B cell (primary cell): ENCODE measurements around the gene LMO1. TPM values are rescaled to one million over a fixed set of nuclear protein-coding genes. Genes with fewer than 3 reads are reported as not detected.

Experiments used
- ATAC-seq: fragments of 200-7000 bp; cut with Tn5 transposase; one replicate; pipeline ENCODE4 v1.10.0; 2021; ENCODE audit warnings: low read depth, mild to moderate bottlenecking, moderate number of reproducible peaks, moderate library complexity
- CTCF ChIA-PET: fragments of 350-600 bp; sonication (Branson Sonifier 250); formaldehyde crosslinking; loops from one replicate; lab custom pipeline; 2021; ENCODE audit warnings: antibody characterized with exemption, inconsistent platforms; lab: Charles Lee
- POLR2A ChIA-PET: fragments of 350-600 bp; sonication (Branson Sonifier 250); formaldehyde crosslinking; loops from one replicate; lab custom pipeline; 2021; ENCODE audit warnings: antibody characterized with exemption; lab: Charles Lee
- DNase-seq: peaks from one replicate; pipeline ENCODE4 v3.0.0; 2013
- H2AFZ ChIP-seq: 2 replicates; pipeline ENCODE4 v1.6.1; 2012; ENCODE audit warnings: mild to moderate bottlenecking, low read depth, low read length; ENCODE audit not compliant: insufficient read depth, poor library complexity, severe bottlenecking
- H3K27ac ChIP-seq, 2 donors: 1 replicate in 1 of 2; 2 replicates in 1 of 2; pipeline ENCODE4 v1.5.1; 2012 to 2013; ENCODE audit warnings: low read length in 2 of 2, mild to moderate bottlenecking in 2 of 2, moderate library complexity in 1 of 2
- H3K27me3 ChIP-seq, 4 experiments: fragments of 200-600 bp in 1 of 4; sonication (generic) in 1 of 4; replicated peaks in 1 of 4; 1 replicate in 2 of 4; 2 replicates in 2 of 4; pipeline versions ENCODE4 v1.6.1 to v1.7.0; 2013 to 2016; ENCODE audit warnings: low read length in 3 of 4, mild to moderate bottlenecking in 2 of 4, mixed read lengths in 1 of 4, moderate library complexity in 1 of 4; ENCODE audit not compliant: insufficient read depth in 4 of 4, control insufficient read depth in 3 of 4; ENCODE audit errors: control extremely low read depth in 1 of 4
- H3K36me3 ChIP-seq, 2 experiments: replicated peaks in 1 of 2; 1 replicate in 1 of 2; 2 replicates in 1 of 2; pipeline versions ENCODE4 v1.6.1 to v1.7.1; 2013; ENCODE audit warnings: low read length in 1 of 2; ENCODE audit not compliant: insufficient read depth in 2 of 2, control insufficient read depth in 1 of 2; ENCODE audit errors: control extremely low read depth in 1 of 2, extremely low read depth in 1 of 2
- H3K4me1 ChIP-seq, 2 donors: fragments of 200-600 bp in 1 of 2; sonication (generic) in 1 of 2; 1 replicate in 1 of 2; 2 replicates in 1 of 2; pipeline versions ENCODE4 v1.5.1 to v1.6.1; 2013 to 2017; ENCODE audit warnings: low read length in 2 of 2; ENCODE audit not compliant: control insufficient read depth in 2 of 2, insufficient read depth in 2 of 2
- H3K4me2 ChIP-seq: replicated peaks from 2 replicates; pipeline ENCODE3; 2012; ENCODE audit warnings: mild to moderate bottlenecking, low read depth, low read length; ENCODE audit not compliant: poor library complexity, severe bottlenecking
- H3K4me3 ChIP-seq, 5 experiments: fragments of 200-600 bp in 1 of 5; sonication (generic) in 1 of 5; 1 replicate in 3 of 5; 2 replicates in 2 of 5; pipeline versions ENCODE4 v1.5.1 to v1.7.0; 2011 to 2016; ENCODE audit warnings: low read length in 4 of 5, mild to moderate bottlenecking in 4 of 5, low read depth in 2 of 5, control low read depth in 1 of 5, moderate library complexity in 1 of 5; ENCODE audit not compliant: insufficient read depth in 1 of 5; ENCODE audit errors: control extremely low read depth in 1 of 5, extremely low read depth in 1 of 5
- H3K79me2 ChIP-seq: fragments of 200-600 bp; sonication (generic); one replicate; pipeline ENCODE4 v1.6.0; 2016; ENCODE audit warnings: low read length; ENCODE audit not compliant: control insufficient read depth, insufficient read depth
- H3K9ac ChIP-seq: fragments of 200-600 bp; sonication (generic); 2 replicates; pipeline ENCODE4 v1.6.1; 2017; ENCODE audit warnings: mild to moderate bottlenecking, low read length, moderate library complexity
- H3K9me3 ChIP-seq, 3 donors: one replicate each; pipeline versions ENCODE4 v1.6.1 to v1.7.1; 2013; ENCODE audit warnings: low read length in 2 of 3; ENCODE audit not compliant: control insufficient read depth in 2 of 3, insufficient read depth in 1 of 3; ENCODE audit errors: control extremely low read depth in 1 of 3
- H4K20me1 ChIP-seq: 2 replicates; pipeline ENCODE4 v1.6.0; 2012; ENCODE audit warnings: mild to moderate bottlenecking, low read length; ENCODE audit not compliant: insufficient read depth, control insufficient read depth, poor library complexity, severe bottlenecking
- H3K27ac Mint-ChIP-seq: one replicate; pipeline ENCODE4 v1.8.0; 2021; ENCODE audit warnings: mixed read lengths
- H3K27me3 Mint-ChIP-seq: one replicate; pipeline ENCODE4 v1.8.0; 2021; ENCODE audit warnings: mixed read lengths
- H3K4me1 Mint-ChIP-seq: one replicate; pipeline ENCODE4 v1.8.0; 2021; ENCODE audit warnings: mixed read lengths
- H3K4me3 Mint-ChIP-seq: one replicate; pipeline ENCODE4 v1.8.0; 2021; ENCODE audit warnings: mixed read lengths
- H3K9me3 Mint-ChIP-seq: one replicate; pipeline ENCODE4 v1.8.0; 2022; ENCODE audit warnings: mixed read lengths; ENCODE audit not compliant: insufficient read depth
- EZH2 ChIP-seq: IDR thresholded peaks from 2 replicates; pipeline ENCODE4 v1.6.1; 2012; ENCODE audit warnings: borderline replicate concordance, low read depth, mild to moderate bottlenecking, moderate library complexity, low read length; ENCODE audit not compliant: insufficient read depth, poor library complexity, severe bottlenecking
- WGBS: methylation state at CpG from one replicate; pipeline ENCODE4 v1.1.5; 2013; ENCODE audit warnings: missing lambda C conversion rate; ENCODE audit not compliant: insufficient coverage; 5-methylcytosine and 5-hydroxymethylcytosine counted together
- intact Hi-C: fragments of 100-400 bp; cut with micrococcal nuclease; formaldehyde crosslinking; loops from one replicate; pipeline ENCODE4 v1.10.0; 2022
- polyA plus RNA-seq: library from polyadenylated mRNA; depleted of rRNA; stranded (reverse); fragments of >200 nt; gene quantifications from 2 replicates; pipeline ENCODE4 v1.2.3, GENCODE V29; 2012
- total RNA-seq, 2 donors: library from RNA; stranded (reverse); fragments of 120-200 nt in 1 of 2; gene quantifications; 1 replicate in 1 of 2; 2 replicates in 1 of 2; pipeline versions ENCODE4 v1.2.3 to v1.2.4, GENCODE V29; 2013 to 2022
- TF ChIP-seq, protein P1 (sequence below): fragments of 200-600 bp; IDR thresholded peaks from one replicate; pipeline ENCODE4 v1.8.0; 2022; ENCODE audit warnings: antibody characterized with exemption, mild to moderate bottlenecking

The LMO1 gene
- total and polyA plus RNA-seq, 2 donors (not counting 1 experiment from before 2014, with no cell fraction given): 0.22 TPM; not detected in 1

- Histone ChIP-seq H2AFZ (no peak overlapping the region), H4K20me1 (no peaks in the 10 kb centered on the region), H3K27me3 (no peaks in the 10 kb centered on the region), H3K36me3 (no peaks in the 10 kb centered on the region), H3K4me2 (no peak overlapping the region), H3K9me3 (peaks cover 0 to 3% (median 0%) of the 10 kb centered on the region in 3 donors), H3K4me3 (no peak overlapping the region), H3K9ac (no peak overlapping the region), H3K27ac (no peak overlapping the region), H3K79me2 (no peaks in the 10 kb centered on the region), H3K4me1 (peaks cover 0 to 6% of the 10 kb centered on the region in 2 donors)
- Mint-ChIP-seq H3K27ac (no peak overlapping the region), H3K4me3 (no peak overlapping the region), H3K4me1 (peaks cover 2% of the 10 kb centered on the region), H3K9me3 (no peaks in the 10 kb centered on the region), H3K27me3 (no peaks in the 10 kb centered on the region)
- ChIA-PET POLR2A (no interaction called here), CTCF (interaction anchor here (1.0 to 7.5 kb wide), 4 partner anchors 22 to 342 kb away, joined by 3 to 82 read pairs (median 5); partner anchors contain the start of gene LMO1)
- intact Hi-C loops: no loop called here
- no peak for ATAC-seq
- no peak for TF ChIP-seq EZH2
- TF ChIP-seq, protein P1, sequence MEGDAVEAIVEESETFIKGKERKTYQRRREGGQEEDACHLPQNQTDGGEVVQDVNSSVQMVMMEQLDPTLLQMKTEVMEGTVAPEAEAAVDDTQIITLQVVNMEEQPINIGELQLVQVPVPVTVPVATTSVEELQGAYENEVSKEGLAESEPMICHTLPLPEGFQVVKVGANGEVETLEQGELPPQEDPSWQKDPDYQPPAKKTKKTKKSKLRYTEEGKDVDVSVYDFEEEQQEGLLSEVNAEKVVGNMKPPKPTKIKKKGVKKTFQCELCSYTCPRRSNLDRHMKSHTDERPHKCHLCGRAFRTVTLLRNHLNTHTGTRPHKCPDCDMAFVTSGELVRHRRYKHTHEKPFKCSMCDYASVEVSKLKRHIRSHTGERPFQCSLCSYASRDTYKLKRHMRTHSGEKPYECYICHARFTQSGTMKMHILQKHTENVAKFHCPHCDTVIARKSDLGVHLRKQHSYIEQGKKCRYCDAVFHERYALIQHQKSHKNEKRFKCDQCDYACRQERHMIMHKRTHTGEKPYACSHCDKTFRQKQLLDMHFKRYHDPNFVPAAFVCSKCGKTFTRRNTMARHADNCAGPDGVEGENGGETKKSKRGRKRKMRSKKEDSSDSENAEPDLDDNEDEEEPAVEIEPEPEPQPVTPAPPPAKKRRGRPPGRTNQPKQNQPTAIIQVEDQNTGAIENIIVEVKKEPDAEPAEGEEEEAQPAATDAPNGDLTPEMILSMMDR: no peak
- no peak for DNase-seq
- 94% methylated on average over 9 of the region's 13 CpGs for WGBS
These were observed 39.5 kb downstream of the LMO1 start for GRCh38 chr11:8224161-8224591.

DNA sequence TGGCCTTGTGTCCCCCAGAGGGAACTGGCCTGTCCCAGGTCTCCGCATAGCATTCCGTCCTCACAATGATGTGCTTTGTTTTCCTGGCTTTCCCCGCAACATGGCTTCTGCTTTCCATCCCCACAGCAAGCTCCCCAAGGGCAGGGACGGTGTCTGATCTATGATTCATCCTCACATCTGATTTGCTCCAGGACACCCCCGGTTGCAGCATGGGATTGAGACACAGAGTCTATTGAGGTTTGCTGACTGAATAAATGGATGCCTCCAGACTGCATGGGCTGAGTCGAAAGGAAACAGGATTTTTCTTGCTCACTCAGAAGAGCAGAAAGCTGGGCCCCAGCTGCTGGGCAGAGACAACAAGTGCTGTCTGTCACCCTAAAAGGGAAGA lies 40.2 kb downstream of the LMO1 start:
- peaks cover 2% of the 10 kb centered on the region for H3K4me1 Mint-ChIP-seq
- TF ChIP-seq, protein P1: no peak
- no peak for TF ChIP-seq EZH2
- 86% methylated on average over 4 of the region's 6 CpGs for WGBS
- ATAC-seq (no peak), DNase-seq (no peak)
- Histone ChIP-seq H3K79me2 (no peaks in the 10 kb centered on the region), H3K27me3 (no peaks in the 10 kb centered on the region), H4K20me1 (no peaks in the 10 kb centered on the region), H3K9ac (no peak overlapping the region), H3K9me3 (peaks cover 0 to 3% (median 0%) of the 10 kb centered on the region in 3 donors), H3K36me3 (no peaks in the 10 kb centered on the region), H3K4me3 (no peak overlapping the region), H3K27ac (no peak overlapping the region), H3K4me1 (peaks cover 0 to 6% of the 10 kb centered on the region in 2 donors), H2AFZ (no peak overlapping the region), H3K4me2 (no peak overlapping the region)
- H3K9me3 Mint-ChIP-seq: no peaks in the 10 kb centered on the region
- H3K4me3 Mint-ChIP-seq: no peak overlapping the region
- POLR2A ChIA-PET: no interaction called here
- CTCF ChIA-PET: interaction anchor here (1.1 to 7.5 kb wide), 3 partner anchors 40 to 343 kb away, joined by 3 to 82 read pairs (median 7); partner anchors contain the start of gene LMO1
- intact Hi-C loops: no loop called here
- no peaks in the 10 kb centered on the region for H3K27me3 Mint-ChIP-seq
- no peak overlapping the region for H3K27ac Mint-ChIP-seq
